Calu3 (cell line): ENCODE results near the gene CAPSL. TPM values are rescaled to one million over a fixed set of nuclear protein-coding genes. Genes with fewer than 3 reads are reported as not detected.
"Not testable (repeated sequence)": the region's sequence is repeated elsewhere in the genome, so short reads cannot be mapped to it uniquely, and the experiment has no call there.

Source experiments
- BruUV-seq: library from RNA; stranded (reverse); fragments of 400-500 nt; replicated peaks from 2 replicates; lab custom pipeline; 2021; lab: Mats Ljungman, UMichigan
- CTCF ChIA-PET: fragments of 300-600 bp; sonication (Branson Sonifier 250); formaldehyde crosslinking; loops from one replicate; lab custom pipeline; 2022; ENCODE audit warnings: antibody characterized with exemption; lab: Charles Lee
- DNase-seq: peaks from one replicate; pipeline ENCODE4 v3.0.0; 2022
- H3K27ac Mint-ChIP-seq: one replicate; pipeline ENCODE4 v1.8.0; 2022; ENCODE audit warnings: mixed read lengths; ENCODE audit not compliant: unreplicated experiment
- H3K27me3 Mint-ChIP-seq: one replicate; pipeline ENCODE4 v1.8.0; 2022; ENCODE audit warnings: mixed read lengths; ENCODE audit not compliant: unreplicated experiment
- H3K36me3 Mint-ChIP-seq: one replicate; pipeline ENCODE4 v1.8.0; 2022; ENCODE audit warnings: mild to moderate bottlenecking, moderate library complexity, mixed read lengths; ENCODE audit not compliant: insufficient read depth, unreplicated experiment
- H3K4me1 Mint-ChIP-seq: one replicate; pipeline ENCODE4 v1.8.0; 2022; ENCODE audit warnings: mild to moderate bottlenecking, low read depth, mixed read lengths; ENCODE audit not compliant: unreplicated experiment
- H3K4me3 Mint-ChIP-seq: one replicate; pipeline ENCODE4 v1.8.0; 2022; ENCODE audit warnings: mild to moderate bottlenecking, low read depth, moderate library complexity, mixed read lengths; ENCODE audit not compliant: unreplicated experiment
- H3K9me3 Mint-ChIP-seq: one replicate; pipeline ENCODE4 v1.8.0; 2022; ENCODE audit warnings: low read depth, mixed read lengths; ENCODE audit not compliant: unreplicated experiment
- intact Hi-C: fragments of 100-400 bp; cut with micrococcal nuclease; formaldehyde crosslinking; loops from one replicate; pipeline ENCODE4 v1.10.0; 2022; ENCODE audit not compliant: unreplicated experiment
- total RNA-seq: library from RNA; stranded (reverse); gene quantifications from 2 replicates; pipeline ENCODE4 v1.2.3, GENCODE V29; 2022
- TF ChIP-seq, protein P1 (sequence below): fragments of 200-600 bp; IDR thresholded peaks from one replicate; pipeline ENCODE4 v1.8.0; 2022; ENCODE audit warnings: antibody characterized with exemption; ENCODE audit not compliant: unreplicated experiment

Gene CAPSL
- total RNA-seq, 1 experiment from 2014 or later = not detected

DNA sequence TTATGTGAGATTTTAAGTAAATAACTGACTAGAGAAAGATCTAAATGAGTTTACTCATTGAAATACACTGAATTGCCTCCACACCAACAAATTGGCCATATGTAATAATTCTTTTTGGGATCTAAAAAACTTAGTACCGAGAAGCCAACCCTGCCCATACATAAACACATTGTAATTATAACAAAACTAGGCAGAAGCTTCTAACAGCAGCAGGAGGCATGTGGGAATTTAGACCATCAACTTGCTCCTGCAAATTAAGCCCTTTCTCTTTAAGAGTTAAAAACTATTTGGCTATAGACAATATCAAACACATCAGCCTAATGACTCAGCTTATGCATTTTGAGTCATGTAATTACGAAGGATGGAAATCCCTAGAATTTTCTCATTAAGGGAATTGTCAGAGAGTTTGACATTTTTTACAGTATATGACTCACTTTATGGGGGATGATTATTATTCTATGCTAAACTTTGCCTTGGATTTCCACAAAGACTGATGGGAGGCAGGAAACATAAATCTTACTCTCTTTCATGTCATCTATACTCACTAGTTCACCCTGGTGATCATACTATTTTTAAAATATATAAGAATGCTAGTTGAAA lies 80.7 kb downstream of the CAPSL start:
- no TSS peak for BruUV-seq
- no peaks in the 10 kb centered on the region for H3K4me1 Mint-ChIP-seq
- peaks cover 3% of the 10 kb centered on the region for H3K9me3 Mint-ChIP-seq
- H3K36me3 Mint-ChIP-seq = no peaks in the 10 kb centered on the region
- intact Hi-C loops = no loop called here
- TF ChIP-seq, protein P1, sequence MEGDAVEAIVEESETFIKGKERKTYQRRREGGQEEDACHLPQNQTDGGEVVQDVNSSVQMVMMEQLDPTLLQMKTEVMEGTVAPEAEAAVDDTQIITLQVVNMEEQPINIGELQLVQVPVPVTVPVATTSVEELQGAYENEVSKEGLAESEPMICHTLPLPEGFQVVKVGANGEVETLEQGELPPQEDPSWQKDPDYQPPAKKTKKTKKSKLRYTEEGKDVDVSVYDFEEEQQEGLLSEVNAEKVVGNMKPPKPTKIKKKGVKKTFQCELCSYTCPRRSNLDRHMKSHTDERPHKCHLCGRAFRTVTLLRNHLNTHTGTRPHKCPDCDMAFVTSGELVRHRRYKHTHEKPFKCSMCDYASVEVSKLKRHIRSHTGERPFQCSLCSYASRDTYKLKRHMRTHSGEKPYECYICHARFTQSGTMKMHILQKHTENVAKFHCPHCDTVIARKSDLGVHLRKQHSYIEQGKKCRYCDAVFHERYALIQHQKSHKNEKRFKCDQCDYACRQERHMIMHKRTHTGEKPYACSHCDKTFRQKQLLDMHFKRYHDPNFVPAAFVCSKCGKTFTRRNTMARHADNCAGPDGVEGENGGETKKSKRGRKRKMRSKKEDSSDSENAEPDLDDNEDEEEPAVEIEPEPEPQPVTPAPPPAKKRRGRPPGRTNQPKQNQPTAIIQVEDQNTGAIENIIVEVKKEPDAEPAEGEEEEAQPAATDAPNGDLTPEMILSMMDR = no peak
- CTCF ChIA-PET = interaction anchor here (0.6 kb wide), 1 partner anchor 28 kb away, joined by 3 read pairs; no protein-coding TSS in a partner anchor
- no peaks in the 10 kb centered on the region for H3K27me3 Mint-ChIP-seq
- no peak for DNase-seq
- no peak overlapping the region for H3K4me3 Mint-ChIP-seq
- H3K27ac Mint-ChIP-seq = no peak overlapping the region

DNA sequence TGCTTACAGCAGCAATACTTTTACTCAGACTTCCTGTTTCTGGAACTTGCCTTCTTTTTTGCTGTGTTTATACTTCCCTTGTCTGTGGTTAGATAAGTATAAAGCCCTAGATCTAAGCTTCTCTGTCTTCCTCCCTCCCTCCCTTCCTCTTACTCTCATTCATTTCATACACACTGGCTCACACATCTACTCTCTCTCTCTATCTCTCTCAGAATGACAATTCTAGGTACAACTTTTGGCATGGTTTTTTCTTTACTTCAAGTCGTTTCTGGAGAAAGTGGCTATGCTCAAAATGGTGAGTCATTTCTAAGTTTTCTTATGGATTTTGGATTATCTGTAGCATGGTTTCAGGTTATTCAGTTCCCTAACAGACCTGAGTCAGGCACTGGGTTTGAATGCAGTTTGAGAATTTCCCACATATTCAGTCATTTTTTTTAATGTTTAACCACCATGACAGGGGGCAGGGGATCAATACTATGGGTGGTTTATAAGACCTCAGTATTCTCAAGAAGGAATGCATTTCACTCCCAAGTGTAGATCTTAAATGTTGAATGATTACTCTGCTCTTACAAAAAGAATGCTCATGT lies 81.6 kb downstream of the CAPSL start, which contains the start of gene IL7R:
TSS of gene IL7R (plus strand) at position 127 of the 587 bp plus-strand sequence. CDS start at position 214, 87 bp downstream.
- Mint-ChIP-seq H3K9me3 (peaks cover 3% of the 10 kb centered on the region), H3K27me3 (no peaks in the 10 kb centered on the region), H3K4me3 (no peak within 1 kb of the TSS), H3K4me1 (no peaks in the 10 kb centered on the region), H3K36me3 (no peaks in the 10 kb centered on the region), H3K27ac (no peak within 1 kb of the TSS)
- BruUV-seq = no TSS peak
- CTCF ChIA-PET = no interaction called here
- TF ChIP-seq, protein P1 = no peak
- intact Hi-C loops = no loop called here
- DNase-seq = no peak

DNA sequence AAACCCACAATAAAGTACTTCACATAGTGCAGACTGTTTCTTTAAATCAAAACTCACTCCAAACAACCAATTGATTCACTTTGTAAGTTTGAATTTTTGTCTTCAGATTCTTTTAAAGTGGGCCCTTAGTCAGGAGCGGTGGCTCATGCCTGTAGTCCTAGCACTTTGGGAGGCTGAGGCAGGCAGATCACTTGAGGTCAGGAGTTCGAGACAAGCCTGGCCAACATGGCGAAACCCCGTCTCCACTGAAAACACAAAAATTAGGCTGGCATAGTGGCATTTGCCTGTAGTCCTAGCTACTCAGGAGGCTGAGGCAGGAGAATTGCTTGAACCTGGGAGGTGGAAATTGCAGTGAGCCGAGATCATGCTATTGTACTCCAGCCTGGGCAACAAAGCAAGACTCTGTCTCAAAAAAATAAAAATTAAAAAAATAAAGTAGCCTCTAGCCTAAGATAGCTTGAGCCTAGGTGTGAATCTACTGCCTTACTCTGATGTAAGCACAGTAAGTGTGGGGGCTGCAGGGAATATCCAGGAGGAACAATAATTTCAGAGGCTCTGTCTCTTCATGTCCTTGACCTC lies 82.1 kb downstream of the CAPSL start:
- H3K27me3 Mint-ChIP-seq, BruUV-seq, H3K36me3 Mint-ChIP-seq, intact Hi-C loops, H3K27ac Mint-ChIP-seq, H3K9me3 Mint-ChIP-seq, H3K4me1 Mint-ChIP-seq, CTCF ChIA-PET, H3K4me3 Mint-ChIP-seq, DNase-seq: not testable (repeated sequence)

DNA sequence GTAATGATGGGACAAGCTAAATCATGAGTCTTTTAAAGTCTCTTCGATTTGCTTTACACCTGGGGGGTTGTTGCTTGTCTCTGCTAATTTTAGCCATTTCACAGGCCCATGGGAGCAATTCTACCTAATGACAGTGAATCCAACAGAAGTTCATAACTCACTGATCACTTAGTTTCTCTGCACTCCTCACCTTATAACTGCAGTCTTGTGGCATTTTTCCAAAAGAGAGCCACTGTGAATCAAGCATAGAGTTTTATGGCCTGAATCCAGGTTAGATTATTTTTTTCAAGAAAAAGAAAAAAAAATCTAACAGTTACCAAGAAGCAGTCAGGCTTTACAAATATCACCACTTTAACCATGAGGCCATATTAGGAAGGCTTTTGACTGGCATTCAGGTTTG lies 83.2 kb downstream of the CAPSL start:
- Mint-ChIP-seq H3K27ac (no peak overlapping the region), H3K9me3 (peaks cover 3% of the 10 kb centered on the region), H3K4me3 (no peak overlapping the region), H3K4me1 (no peaks in the 10 kb centered on the region), H3K36me3 (no peaks in the 10 kb centered on the region), H3K27me3 (no peaks in the 10 kb centered on the region)
- no TSS peak for BruUV-seq
- CTCF ChIA-PET = no interaction called here
- no peak for DNase-seq
- intact Hi-C loops = no loop called here
- TF ChIP-seq, protein P1 = no peak

Other genes starting within 250 kb of the CAPSL start
- 0.19 and 0.20 TPM in 2 replicates for gene IL7R, start 81.7 kb downstream of the CAPSL start, total RNA-seq
- gene UGT3A1, start 52.8 kb upstream of the CAPSL start, total RNA-seq = not detected in 2 replicates
- not detected in 2 replicates for gene UGT3A2, start 128.3 kb upstream of the CAPSL start, total RNA-seq
- gene LMBRD2, start 213.3 kb upstream of the CAPSL start, total RNA-seq = 12.1 and 13.8 TPM in 2 replicates
- gene SKP2, start 213.5 kb upstream of the CAPSL start, total RNA-seq = 23.7 and 26.1 TPM in 2 replicates